Pons (tissue), 1 donor: ENCODE results near the gene CNKSR2.

Experiments used
- DNase-seq: peaks from one replicate; pipeline ENCODE4 v3.0.0-alpha.2; 2016; ENCODE audit warnings: low spot score

Gene CNKSR2

DNA sequence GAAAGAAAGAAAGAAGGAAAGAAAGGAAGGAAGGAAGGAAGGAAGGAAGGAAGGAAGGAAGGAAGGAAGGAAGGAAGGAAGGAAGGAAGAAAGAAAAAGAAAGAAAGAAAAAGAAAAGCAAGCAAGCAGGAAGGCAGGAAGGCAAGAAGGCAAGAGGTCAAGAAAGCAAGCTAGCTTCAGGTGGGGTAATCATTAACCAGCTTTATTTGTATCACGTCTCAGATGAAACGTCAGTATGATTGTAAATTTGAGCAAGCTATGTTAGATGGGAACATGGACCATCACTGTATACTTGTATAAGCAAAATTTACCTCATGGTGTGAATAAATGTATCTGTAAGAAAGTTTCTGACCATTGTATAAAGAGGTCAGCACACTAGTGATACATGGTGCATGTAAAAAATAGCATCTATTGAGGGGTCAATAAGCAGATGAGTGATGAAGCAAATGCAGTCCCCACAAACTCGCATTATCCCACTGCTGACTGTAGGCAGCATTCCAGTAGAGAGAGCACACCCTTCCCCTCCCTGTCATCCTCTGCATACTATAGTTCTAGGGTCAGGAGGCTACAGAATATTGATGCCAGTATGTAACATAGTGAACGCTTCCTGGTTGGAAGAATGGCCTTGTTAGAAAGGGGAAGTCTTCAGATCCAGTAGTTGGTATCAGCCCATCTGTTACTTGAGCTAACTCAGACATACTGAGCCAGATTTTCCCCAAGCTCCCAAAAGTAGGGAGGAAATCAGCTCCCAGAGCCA, 300.4 kb downstream of the CNKSR2 start:
- DNase-seq: no peak

DNA sequence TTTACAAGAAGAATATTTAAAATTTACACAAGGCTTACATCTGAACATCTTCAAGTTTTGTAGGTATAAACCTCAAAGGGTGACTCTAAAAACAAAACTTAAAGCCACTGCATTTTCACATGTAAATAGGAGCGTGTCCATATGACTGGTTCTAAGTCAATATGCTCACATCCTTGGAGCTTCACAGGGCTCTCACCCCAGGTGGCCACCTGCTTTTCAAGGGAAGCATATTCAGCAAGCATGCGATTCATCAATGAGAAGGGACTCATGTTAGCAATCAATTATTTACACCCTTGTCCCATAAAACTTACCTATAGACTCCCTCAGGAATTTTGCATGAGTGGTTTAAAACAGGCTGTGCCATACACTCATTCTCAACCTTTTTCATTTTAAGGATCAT, 301.7 kb downstream of the CNKSR2 start:
- DNase-seq: no peak

DNA sequence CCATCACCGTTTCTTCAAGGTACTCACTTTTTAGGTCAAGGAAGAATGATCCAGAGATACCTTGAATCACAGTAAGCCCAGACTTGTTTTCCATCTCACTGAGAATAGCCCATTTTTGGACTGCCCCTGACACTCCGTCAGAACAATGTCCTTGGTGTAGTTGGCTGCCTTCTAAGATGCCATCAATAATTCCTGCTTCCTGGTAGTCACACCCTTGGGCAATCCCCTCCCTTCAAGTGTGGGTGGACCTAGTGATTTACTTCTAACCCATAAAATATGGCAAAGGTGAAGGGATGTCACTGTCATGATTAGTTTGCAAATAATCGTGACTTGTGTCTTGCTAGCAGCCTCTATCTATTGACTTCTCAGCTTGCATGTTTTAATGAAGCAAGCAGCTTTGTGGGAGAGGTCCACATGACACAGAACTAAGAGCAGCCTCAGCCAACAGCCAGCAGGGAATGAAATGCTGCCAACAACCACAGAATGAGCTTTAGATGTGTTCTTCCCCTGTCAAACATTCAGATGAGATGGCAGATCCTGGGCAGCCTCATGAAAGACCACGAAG, 303.9 kb downstream of the CNKSR2 start:
- DNase-seq: no peak

DNA sequence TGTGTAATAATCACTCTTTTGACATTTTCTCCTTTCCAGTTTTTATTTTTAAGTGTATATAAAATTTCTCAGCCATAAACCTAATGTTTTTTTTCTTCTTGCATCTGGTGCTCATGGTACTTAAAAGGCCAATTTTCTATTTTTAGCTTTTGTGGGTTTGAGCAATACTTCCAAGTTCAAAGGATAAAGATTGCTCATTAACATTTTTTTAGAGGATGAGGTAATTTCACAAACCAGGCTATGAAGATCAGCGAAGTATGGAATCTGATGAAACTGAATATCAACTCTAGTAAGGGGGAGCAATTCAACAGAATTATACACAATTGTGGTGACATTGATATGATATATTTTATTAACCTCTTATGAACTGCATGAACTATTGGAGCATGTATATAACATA, 309.7 kb downstream of the CNKSR2 start:
- DNase-seq: no peak

DNA sequence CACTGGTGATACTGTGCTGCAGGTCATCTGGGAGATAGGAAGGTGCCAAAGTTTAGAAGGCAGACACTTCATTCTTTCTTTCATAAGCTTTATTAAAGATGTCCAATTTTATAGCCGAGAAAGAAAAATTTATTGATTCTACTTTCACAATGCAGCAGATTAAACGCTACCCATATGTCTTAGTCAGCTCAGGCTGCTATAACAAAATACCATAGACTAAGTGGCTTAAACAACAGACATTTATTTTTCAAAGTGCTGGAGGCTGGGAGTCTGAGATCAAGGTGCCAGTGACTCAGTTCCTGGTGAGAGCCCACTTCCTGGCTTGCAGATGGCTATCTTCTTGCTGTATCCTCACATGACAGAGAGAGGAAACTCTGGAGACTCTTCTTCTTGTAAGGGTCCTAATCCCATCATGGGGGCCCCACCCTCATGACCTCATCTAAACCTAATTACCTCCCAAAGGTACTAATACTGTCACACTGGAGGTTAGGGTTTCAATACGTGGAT, 317.3 kb downstream of the CNKSR2 start:
- DNase-seq: no peak

DNA sequence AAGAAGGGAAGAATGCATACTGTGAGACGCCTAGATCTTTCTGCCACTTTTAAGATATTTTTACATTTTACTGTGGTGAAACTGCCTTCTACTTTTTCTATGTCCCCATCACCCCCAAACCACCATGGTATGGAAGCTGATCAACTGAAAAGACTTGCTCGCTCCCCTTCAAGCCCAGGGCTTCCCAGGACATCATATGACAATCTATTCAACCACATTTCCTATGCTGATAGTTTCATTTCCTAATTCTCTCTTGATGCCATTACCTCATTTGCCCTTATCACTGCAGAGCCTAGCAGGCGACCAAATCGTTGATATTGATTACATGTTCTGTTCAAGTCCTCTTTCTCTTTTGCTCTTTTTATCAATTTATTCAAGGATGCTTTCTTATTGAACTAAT, 324.1 kb downstream of the CNKSR2 start:
- peak; percentile 28 for DNase-seq

DNA sequence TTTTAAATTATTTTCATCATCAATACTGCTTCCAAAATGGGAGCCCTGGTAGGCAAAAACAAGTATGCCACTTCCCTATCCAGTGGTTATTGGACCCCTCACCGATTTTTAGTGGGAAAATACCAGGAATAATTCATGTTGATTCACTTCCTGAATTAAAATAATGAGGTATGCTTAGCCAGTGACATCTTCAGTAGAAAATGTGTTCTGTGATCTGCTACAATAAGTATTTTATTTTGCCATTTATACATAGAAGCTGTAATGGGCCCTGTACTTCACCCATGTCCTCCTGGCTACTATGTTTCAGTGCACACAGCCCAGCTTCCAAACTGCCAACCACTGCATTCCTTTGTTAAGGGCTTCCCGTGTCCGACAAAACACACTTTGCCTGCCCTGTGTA, 324.9 kb downstream of the CNKSR2 start:
- DNase-seq: no peak

DNA sequence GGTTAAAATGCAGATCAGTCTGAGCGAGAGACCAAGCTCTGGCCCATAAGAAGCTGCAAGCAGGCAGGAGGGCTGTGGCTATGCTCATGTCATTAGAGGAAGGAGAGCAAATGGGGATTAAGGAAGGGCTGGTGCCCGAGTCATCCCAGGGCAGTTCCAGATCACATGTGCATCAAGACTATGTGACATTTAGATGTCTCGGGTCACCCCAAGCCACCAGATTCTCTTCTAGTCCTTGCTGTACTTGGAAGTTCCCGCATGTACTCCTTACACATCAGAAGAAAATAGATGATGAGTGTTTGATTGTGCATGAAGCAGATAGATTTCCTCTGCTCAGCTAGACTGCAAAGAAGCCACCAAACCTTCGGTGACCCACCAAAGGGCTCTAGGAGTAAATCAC, 326.1 kb downstream of the CNKSR2 start:
- no peak for DNase-seq

DNA sequence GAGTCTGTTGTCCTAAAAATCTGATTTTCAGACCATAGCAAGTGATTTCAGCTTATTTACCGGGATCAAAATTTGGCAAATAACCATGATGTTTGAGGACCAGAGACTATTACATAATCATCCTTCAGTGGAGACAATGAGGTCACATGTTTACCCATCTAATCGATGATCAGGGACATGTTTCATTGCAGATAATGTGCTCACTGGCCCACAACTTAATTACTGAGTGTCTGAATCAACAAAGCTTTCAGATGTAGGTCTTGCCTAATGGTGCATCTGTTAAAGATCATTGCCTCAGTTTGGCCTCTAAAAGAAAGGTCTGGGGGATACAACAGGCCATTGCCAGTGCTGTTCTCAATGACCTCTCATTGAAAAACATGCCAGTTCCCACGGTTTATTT, 326.7 kb downstream of the CNKSR2 start:
- no peak for DNase-seq

DNA sequence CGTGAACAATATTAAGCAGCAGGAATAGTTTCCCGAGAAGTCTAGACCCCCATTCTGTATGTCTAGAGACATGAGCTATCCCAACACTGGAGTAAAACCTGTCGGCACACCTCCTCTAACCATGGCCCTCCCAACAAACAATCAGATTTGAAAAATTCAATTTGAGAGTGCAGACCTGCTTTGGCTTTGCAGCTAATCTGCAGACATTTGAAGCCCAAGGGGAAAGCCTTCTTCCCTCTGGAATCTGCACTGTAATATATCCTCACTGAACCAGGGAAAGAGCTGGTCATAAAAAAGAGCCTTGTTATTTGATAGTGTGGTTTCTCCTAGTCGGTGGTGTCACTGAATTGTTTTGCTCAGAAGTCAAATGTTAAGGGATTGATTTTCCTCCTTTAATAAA, 328.5 kb downstream of the CNKSR2 start:
- no peak for DNase-seq
